ENCODE results near the gene PFAS. TPM values are rescaled to one million over a fixed set of nuclear protein-coding genes. Genes with fewer than 3 reads are reported as not detected.
A peak's percentile ranks its signal among the peaks of the same experiment; 100 is the strongest.

The PFAS gene
- total RNA-seq, 1 experiment from 2014 or later, result 246 TPM

- TF ChIP-seq ZNF425 (CRISPR knock-in tag; conservative IDR thresholded peaks at IDR 0.05), result peak; percentile 92
- no peak; the same call in 1 of the 2 replicates for TF ChIP-seq CREM (CRISPR knock-in tag; IDR thresholded peaks at IDR 0.05)
- peak; percentile 96 for TF ChIP-seq NFATC4 (CRISPR knock-in tag; IDR thresholded peaks at IDR 0.05)
- TF ChIP-seq PREB (CRISPR knock-in tag; IDR thresholded peaks at IDR 0.05; ENCODE audit: borderline replicate concordance), result no peak
- no peak for TF ChIP-seq GABPB1 (CRISPR knock-in tag; IDR thresholded peaks at IDR 0.05)
- peak; percentile 59 for TF ChIP-seq HMGA2 (CRISPR knock-in tag; IDR thresholded peaks at IDR 0.05)
- 0 out of 2 replicates have a peak, but pooled peaks have one; percentile 27 for TF ChIP-seq SP1 (CRISPR knock-in tag; conservative IDR thresholded peaks at IDR 0.05)
- peak; percentile 93 for TF ChIP-seq EMX1 (CRISPR knock-in tag; IDR thresholded peaks at IDR 0.05)
- peak; percentile 85 for TF ChIP-seq ZNF416 (CRISPR knock-in tag; IDR thresholded peaks at IDR 0.05)
These were observed 22.4 kb upstream of the PFAS start (continued) for GRCh38 chr17:8226536-8227237.

GRCh38 chr17:8227238-8227581, 21.9 kb upstream of the PFAS start:
- Mint-ChIP-seq H3K27ac (peak overlapping the region; percentile 69), H3K4me1 (peaks cover 15% of the 10 kb centered on the region), H3K4me3 (peak overlapping the region; percentile 79), H3K9me3 (no peaks in the 10 kb centered on the region), H3K36me3 (peaks cover 34% of the 10 kb centered on the region), H3K27me3 (ENCODE audit: low read depth) (peaks cover 4% of the 10 kb centered on the region)
- DNase-seq (ENCODE audit: low spot score), result no peak
- POLR2A ChIA-PET, result interaction anchor here (0.8 to 2.2 kb wide), 5 partner anchors 17 to 61 kb away, joined by 3 to 15 read pairs (median 4); partner anchors contain the start of genes AURKB, CTC1, PFAS and RANGRF
- no peak for ATAC-seq
- TF ChIP-seq TP53 (CRISPR knock-in tag; IDR thresholded peaks at IDR 0.05) (peak; percentile 54; the same call in 1 of the 2 replicates), STAT6 (CRISPR knock-in tag; conservative IDR thresholded peaks at IDR 0.05; ENCODE audit: low read depth) (no peak), ZNF219 (CRISPR knock-in tag; IDR thresholded peaks at IDR 0.05; ENCODE audit: borderline replicate concordance) (no peak)
- CTCF ChIA-PET, result interaction anchor here (0.7 to 1.6 kb wide), 3 partner anchors 28 to 237 kb away, joined by 3 read pairs; no protein-coding TSS in a partner anchor

GRCh38 chr17:8231701-8232100, 17.4 kb upstream of the PFAS start:
- POLR2A ChIA-PET, result interaction anchor here (0.5 kb wide), 1 partner anchor 118 kb away, joined by 3 read pairs; no protein-coding TSS in a partner anchor

More at GRCh38 chr17:8231701-8232100, 17.4 kb upstream of the PFAS start:
- H3K9me3 Mint-ChIP-seq, result no peaks in the 10 kb centered on the region
- ATAC-seq (no peak), DNase-seq (ENCODE audit: low spot score) (no peak)
- CTCF ChIA-PET, result no interaction called here
- no peak overlapping the region for H3K4me3 Mint-ChIP-seq
- H3K36me3 Mint-ChIP-seq, result peaks cover 69% of the 10 kb centered on the region
- TF ChIP-seq MYBL2 (CRISPR knock-in tag; IDR thresholded peaks at IDR 0.05) (no peak), ZNF138 (CRISPR knock-in tag; conservative IDR thresholded peaks at IDR 0.05) (no peak), SP1 (CRISPR knock-in tag; conservative IDR thresholded peaks at IDR 0.05) (no peak), HMGA2 (CRISPR knock-in tag; IDR thresholded peaks at IDR 0.05) (no peak), ETV6 (CRISPR knock-in tag; IDR thresholded peaks at IDR 0.05) (no peak), RORB (CRISPR knock-in tag; IDR thresholded peaks at IDR 0.05) (no peak), GTF2I (CRISPR knock-in tag; conservative IDR thresholded peaks at IDR 0.05) (no peak), ZNF232 (CRISPR knock-in tag; IDR thresholded peaks at IDR 0.05) (no peak), NFE2L1 (CRISPR knock-in tag; IDR thresholded peaks at IDR 0.05) (no peak), TEAD4 (CRISPR knock-in tag; IDR thresholded peaks at IDR 0.05) (no peak), CBFB (CRISPR knock-in tag; IDR thresholded peaks at IDR 0.05; ENCODE audit: low read depth) (no peak), EMX1 (CRISPR knock-in tag; IDR thresholded peaks at IDR 0.05) (no peak), IRF1 (CRISPR knock-in tag; IDR thresholded peaks at IDR 0.05) (no peak), FOXK1 (CRISPR knock-in tag; IDR thresholded peaks at IDR 0.05) (no peak)
- no peaks in the 10 kb centered on the region for H3K27me3 Mint-ChIP-seq (ENCODE audit: low read depth)
- peaks cover 10% of the 10 kb centered on the region for H3K4me1 Mint-ChIP-seq
- no peak overlapping the region for H3K27ac Mint-ChIP-seq

Data from WTC11 (cell line).